ACC112 (cell line): ENCODE results near the gene PXMP4.

Experiments used
- H2AFZ ChIP-seq: fragments of 200-600 bp; sonication (generic); one replicate; pipeline ENCODE4 v1.6.0; 2017; ENCODE audit warnings: antibody characterized with exemption, low read length; ENCODE audit not compliant: unreplicated experiment
- H3K27ac ChIP-seq: fragments of 200-600 bp; sonication (generic); 2 replicates; pipeline ENCODE4 v1.5.1; 2014; ENCODE audit warnings: low read depth, mild to moderate bottlenecking, antibody characterized with exemption, low read length, moderate library complexity
- H3K27me3 ChIP-seq: fragments of 200-600 bp; sonication (generic); 2 replicates; pipeline ENCODE4 v1.6.1; 2014; ENCODE audit warnings: mild to moderate bottlenecking, antibody characterized with exemption, low read length, moderate library complexity, mixed read lengths; ENCODE audit not compliant: insufficient read depth
- H3K36me3 ChIP-seq: fragments of 200-600 bp; sonication (generic); 2 replicates; pipeline ENCODE4 v1.6.1; 2016; ENCODE audit warnings: mild to moderate bottlenecking, antibody characterized with exemption, low read length, moderate library complexity, mixed read lengths; ENCODE audit not compliant: insufficient read depth
- H3K4me1 ChIP-seq: fragments of 200-600 bp; sonication (generic); one replicate; pipeline ENCODE4 v1.6.1; 2016; ENCODE audit warnings: low read length, mixed read lengths; ENCODE audit not compliant: insufficient read depth, unreplicated experiment, control insufficient read depth
- H3K4me3 ChIP-seq: fragments of 200-600 bp; sonication (generic); 2 replicates; pipeline ENCODE4 v1.5.1; 2014; ENCODE audit warnings: mild to moderate bottlenecking, low read depth, low read length
- H3K79me2 ChIP-seq: fragments of 200-600 bp; sonication (generic); one replicate; pipeline ENCODE4 v1.6.0; 2016; ENCODE audit warnings: low read length; ENCODE audit not compliant: control insufficient read depth, unreplicated experiment, insufficient read depth

PXMP4 gene

GRCh38 chr20:33688938-33689424 is 31.1 kb downstream of the PXMP4 start:
- Histone ChIP-seq H3K36me3 (no peaks in the 10 kb centered on the region), H3K4me1 (peaks cover 45% of the 10 kb centered on the region), H3K4me3 (no peak overlapping the region), H3K79me2 (peaks cover 17% of the 10 kb centered on the region), H2AFZ (no peak overlapping the region), H3K27ac (no peak overlapping the region), H3K27me3 (no peaks in the 10 kb centered on the region)

GRCh38 chr20:33687993-33688937 is 31.8 kb downstream of the PXMP4 start:
- H3K4me3 ChIP-seq: no peak overlapping the region
- H2AFZ ChIP-seq: no peak overlapping the region
- H3K27ac ChIP-seq: no peak overlapping the region
- H3K4me1 ChIP-seq: peaks cover 47% of the 10 kb centered on the region
- no peaks in the 10 kb centered on the region for H3K27me3 ChIP-seq
- no peaks in the 10 kb centered on the region for H3K36me3 ChIP-seq
- peaks cover 19% of the 10 kb centered on the region for H3K79me2 ChIP-seq

- peaks cover 49% of the 10 kb centered on the region for H3K4me1 ChIP-seq
- H3K27ac ChIP-seq: 0 out of 2 replicates have a peak overlapping the region, but pooled peaks have one; percentile 27
- no peak overlapping the region for H3K4me3 ChIP-seq
- H3K79me2 ChIP-seq: peaks cover 21% of the 10 kb centered on the region
- H3K36me3 ChIP-seq: no peaks in the 10 kb centered on the region
- H2AFZ ChIP-seq: no peak overlapping the region
- no peaks in the 10 kb centered on the region for H3K27me3 ChIP-seq
Observed at GRCh38 chr20:33687370-33687915, 32.7 kb downstream of the PXMP4 start.

GRCh38 chr20:33686984-33687366 is 33.1 kb downstream of the PXMP4 start:
- Histone ChIP-seq H3K27me3 (no peaks in the 10 kb centered on the region), H3K36me3 (no peaks in the 10 kb centered on the region), H2AFZ (peak overlapping the region; percentile 26), H3K27ac (peak overlapping the region; percentile 27; the same call in 1 of the 2 replicates), H3K4me3 (peak overlapping the region; percentile 40), H3K79me2 (peaks cover 25% of the 10 kb centered on the region), H3K4me1 (peaks cover 52% of the 10 kb centered on the region)

GRCh38 chr20:33686100-33686983 is 33.8 kb downstream of the PXMP4 start, which contains the start of gene E2F1:
Gene E2F1 (minus strand): TSS chr20:33686385. CDS start chr20:33686264, 121 bp downstream.
- H2AFZ ChIP-seq: peak within 1 kb of the TSS; percentile 51
- H3K4me3 ChIP-seq: peak within 1 kb of the TSS; percentile 91
- peaks cover 30% of the 10 kb centered on the region for H3K79me2 ChIP-seq
- H3K4me1 ChIP-seq: peaks cover 54% of the 10 kb centered on the region
- H3K27ac ChIP-seq: peak within 1 kb of the TSS; percentile 45; the same call in 1 of the 2 replicates
- H3K27me3 ChIP-seq: no peaks in the 10 kb centered on the region
- H3K36me3 ChIP-seq: no peaks in the 10 kb centered on the region

GRCh38 chr20:33685328-33686099 is 34.6 kb downstream of the PXMP4 start:
- Histone ChIP-seq H2AFZ (peak overlapping the region; percentile 51), H3K36me3 (no peaks in the 10 kb centered on the region), H3K79me2 (peaks cover 30% of the 10 kb centered on the region), H3K27me3 (no peaks in the 10 kb centered on the region), H3K4me1 (peaks cover 58% of the 10 kb centered on the region), H3K4me3 (peak overlapping the region; percentile 91), H3K27ac (peak overlapping the region; percentile 45; the same call in 1 of the 2 replicates)

- H3K79me2 ChIP-seq: peaks cover 30% of the 10 kb centered on the region
- no peak overlapping the region for H3K27ac ChIP-seq
- no peaks in the 10 kb centered on the region for H3K36me3 ChIP-seq
- H3K4me1 ChIP-seq: peaks cover 54% of the 10 kb centered on the region
- no peak overlapping the region for H2AFZ ChIP-seq
- H3K4me3 ChIP-seq: peak overlapping the region; percentile 91
- H3K27me3 ChIP-seq: no peaks in the 10 kb centered on the region
Observed at GRCh38 chr20:33684533-33685327, 35.4 kb downstream of the PXMP4 start.

GRCh38 chr20:33681728-33682353 is 38.3 kb downstream of the PXMP4 start:
- Histone ChIP-seq H3K36me3 (0 out of 2 replicates have a peak, but pooled peaks cover 8% of the 10 kb centered on the region), H2AFZ (no peak overlapping the region), H3K4me3 (no peak overlapping the region), H3K79me2 (peaks cover 30% of the 10 kb centered on the region), H3K4me1 (peaks cover 39% of the 10 kb centered on the region), H3K27ac (no peak overlapping the region), H3K27me3 (no peaks in the 10 kb centered on the region)

- Histone ChIP-seq H3K36me3 (0 out of 2 replicates have a peak, but pooled peaks cover 8% of the 10 kb centered on the region), H3K4me1 (peaks cover 36% of the 10 kb centered on the region), H3K79me2 (peaks cover 30% of the 10 kb centered on the region), H3K4me3 (no peak overlapping the region), H3K27me3 (no peaks in the 10 kb centered on the region), H2AFZ (no peak overlapping the region), H3K27ac (no peak overlapping the region)
Observed at GRCh38 chr20:33681288-33681687, 38.8 kb downstream of the PXMP4 start.
